GM23248 (cell line): ENCODE measurements around the gene E2F1.

Experiments
- EZH2 ChIP-seq: fragments of 200-600 bp; sonication (generic); IDR thresholded peaks from 2 replicates; pipeline ENCODE4 v1.6.1; 2018; ENCODE audit warnings: antibody characterized with exemption, mild to moderate bottlenecking; ENCODE audit not compliant: insufficient read depth, poor library complexity, severe bottlenecking
- EZH2phosphoT487 ChIP-seq: fragments of 200-600 bp; sonication (generic); IDR thresholded peaks from 2 replicates; pipeline ENCODE4 v1.6.1; 2018; ENCODE audit warnings: antibody characterized with exemption, moderate library complexity, mild to moderate bottlenecking, low read depth; ENCODE audit not compliant: insufficient read depth

- TF ChIP-seq EZH2phosphoT487, result no peak
- no peak for TF ChIP-seq EZH2
These were observed 37.7 kb downstream of the E2F1 start for GRCh38 chr20:33648396-33649004.
